GM21825 (cell line): ENCODE measurements around the gene SART3.
A peak's percentile ranks its signal among the peaks of the same experiment; 100 is the strongest.

Source experiments
- ATAC-seq: cut with Tn5 transposase; IDR thresholded peaks from one replicate; pipeline ENCODE4 v1.9.1; 2021; ENCODE audit warnings: mild to moderate bottlenecking, moderate library complexity; ENCODE audit not compliant: unreplicated experiment

SART3 gene

DNA sequence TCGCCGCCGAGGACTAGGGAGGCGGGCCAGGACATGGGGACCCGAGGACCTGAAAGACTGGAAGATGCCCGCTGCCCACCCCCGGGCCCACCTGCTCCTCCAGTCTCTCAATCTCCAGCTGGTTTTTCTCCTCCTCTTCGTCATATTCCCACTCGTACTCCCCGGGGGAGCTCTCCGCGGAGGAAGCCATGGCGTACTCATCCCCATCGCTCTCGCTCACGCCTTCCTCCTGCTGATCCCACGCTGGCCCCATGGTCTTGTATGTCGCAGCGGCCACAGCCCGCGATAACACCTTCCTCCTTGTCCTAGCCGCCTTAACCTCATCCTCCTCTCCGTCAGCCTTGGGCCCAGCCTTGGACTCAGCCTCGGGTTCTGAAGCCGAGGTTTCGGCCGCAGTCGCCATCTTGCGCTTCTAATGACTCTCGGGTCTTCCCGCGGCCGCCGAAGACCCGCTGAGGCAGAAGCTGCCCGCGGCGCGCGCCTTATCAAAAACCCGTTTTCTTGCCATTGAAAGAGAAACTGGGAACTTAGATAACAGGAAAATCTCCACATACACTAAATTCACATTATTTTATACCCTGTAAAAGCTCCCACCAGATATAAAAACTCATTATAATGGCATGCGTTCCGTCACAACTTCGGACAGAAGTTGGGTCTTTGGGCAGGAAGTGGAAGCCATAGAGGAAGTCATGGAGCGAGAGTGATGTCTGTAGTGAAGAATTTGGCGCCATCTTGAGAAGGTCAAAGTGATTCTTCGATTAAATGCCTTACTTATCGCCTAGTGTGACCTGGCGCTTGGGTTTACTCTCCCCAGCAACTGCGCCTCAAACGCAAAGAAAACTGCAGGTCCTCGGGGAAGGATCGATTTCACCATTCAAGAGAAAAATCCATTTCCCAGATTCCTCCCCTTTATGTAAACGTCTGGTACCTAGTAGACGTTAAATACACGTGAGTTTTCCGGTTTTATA lies at the start of gene SART3:
Gene SART3 (minus strand): TSS at position 422 of the 968 bp plus-strand sequence. CDS start 19 bp downstream, at position 403.
- peak; percentile 28 for ATAC-seq

DNA sequence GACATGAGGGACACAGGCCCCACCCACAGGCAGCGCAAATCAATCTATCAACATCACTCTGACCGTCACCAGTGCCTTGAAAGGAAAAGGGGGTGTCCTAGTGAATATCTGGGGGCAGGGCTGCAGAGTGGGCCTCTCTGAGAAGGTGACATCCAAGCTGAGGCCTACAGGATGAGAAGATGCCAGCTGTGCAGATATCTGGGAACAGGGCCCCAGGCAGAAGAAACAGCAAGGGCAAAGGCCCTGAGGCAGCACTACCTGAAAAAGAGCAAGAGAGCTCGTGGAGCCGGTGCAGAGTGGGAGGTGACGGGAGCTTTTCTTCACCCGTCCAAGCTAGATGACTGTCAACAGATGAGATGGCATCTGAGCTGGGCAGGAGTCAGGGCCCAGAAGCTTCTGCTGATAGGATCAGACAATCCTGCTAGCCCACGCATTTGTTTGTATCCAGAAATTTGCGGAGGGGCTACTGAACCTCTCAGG lies 49.4 kb upstream of the SART3 start:
- no peak for ATAC-seq

DNA sequence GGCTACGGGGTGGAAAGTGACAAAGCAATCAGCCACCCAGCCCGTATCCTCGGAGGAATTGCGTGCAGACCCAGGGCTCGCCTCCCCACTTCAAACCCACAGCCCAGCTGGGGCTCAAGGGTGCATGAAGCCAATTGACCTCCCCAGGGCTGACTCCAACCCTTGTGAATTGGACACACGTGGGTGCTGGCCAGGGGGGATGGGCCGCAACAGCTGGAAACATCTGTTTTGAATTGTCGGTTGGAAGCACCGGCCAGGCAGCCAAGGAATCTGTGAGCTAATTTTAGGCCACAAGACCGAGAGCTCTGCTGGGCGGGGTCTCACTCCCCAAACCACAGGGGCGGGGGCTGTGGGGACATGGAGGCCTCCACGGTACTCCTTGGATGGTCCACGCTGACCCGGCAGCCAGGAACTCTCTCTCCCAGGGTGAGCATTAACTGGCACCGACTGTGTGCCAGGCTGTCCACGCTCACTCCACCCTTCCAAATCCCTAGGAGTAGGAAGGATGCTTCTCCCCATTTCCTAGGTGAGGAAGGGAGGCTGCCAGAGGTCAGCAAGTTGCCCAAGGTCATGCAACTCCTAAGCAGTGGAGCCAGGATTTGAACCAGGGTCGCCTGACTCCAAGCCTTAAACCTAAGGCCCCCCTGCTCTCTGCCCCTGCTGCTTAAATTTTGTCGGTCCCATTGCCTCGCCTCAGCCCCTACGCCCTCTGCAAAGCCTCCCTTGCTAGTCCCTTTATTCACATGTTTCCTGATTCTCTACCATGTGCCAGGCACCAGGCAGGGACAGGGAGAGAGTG lies 48.8 kb upstream of the SART3 start:
- ATAC-seq = no peak

DNA sequence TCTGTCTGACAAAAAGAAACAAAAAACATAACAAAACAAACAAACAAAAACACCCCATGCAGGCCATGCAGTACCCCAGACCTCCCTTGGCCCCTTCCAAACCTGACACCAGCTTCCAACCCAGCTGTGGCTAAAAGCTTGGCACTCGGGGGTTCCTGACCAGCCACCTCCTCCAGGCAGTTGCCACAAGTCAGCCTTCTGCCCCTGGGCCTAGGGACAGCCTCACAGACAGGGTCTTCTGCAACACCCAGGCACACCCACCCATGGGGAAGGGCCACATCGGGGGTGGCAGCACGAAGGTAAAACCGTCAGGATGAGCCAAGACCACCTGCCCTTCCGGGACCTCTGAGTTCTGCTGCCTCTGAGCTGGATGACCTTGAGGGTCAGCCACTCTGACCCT lies 47.6 kb upstream of the SART3 start:
- no peak for ATAC-seq

GRCh38 chr12:108607981-108608600 lies 47.1 kb upstream of the SART3 start:
- ATAC-seq = no peak

GRCh38 chr12:108606492-108606891 lies 45.5 kb upstream of the SART3 start:
- no peak for ATAC-seq

GRCh38 chr12:108605690-108606406 lies 44.9 kb upstream of the SART3 start:
- no peak for ATAC-seq

- ATAC-seq = no peak
These were observed 44.2 kb upstream of the SART3 start for GRCh38 chr12:108605000-108605689.

GRCh38 chr12:108604208-108604941 lies 43.4 kb upstream of the SART3 start:
- no peak for ATAC-seq

GRCh38 chr12:108603743-108604142 lies 42.8 kb upstream of the SART3 start:
- ATAC-seq = no peak

DNA sequence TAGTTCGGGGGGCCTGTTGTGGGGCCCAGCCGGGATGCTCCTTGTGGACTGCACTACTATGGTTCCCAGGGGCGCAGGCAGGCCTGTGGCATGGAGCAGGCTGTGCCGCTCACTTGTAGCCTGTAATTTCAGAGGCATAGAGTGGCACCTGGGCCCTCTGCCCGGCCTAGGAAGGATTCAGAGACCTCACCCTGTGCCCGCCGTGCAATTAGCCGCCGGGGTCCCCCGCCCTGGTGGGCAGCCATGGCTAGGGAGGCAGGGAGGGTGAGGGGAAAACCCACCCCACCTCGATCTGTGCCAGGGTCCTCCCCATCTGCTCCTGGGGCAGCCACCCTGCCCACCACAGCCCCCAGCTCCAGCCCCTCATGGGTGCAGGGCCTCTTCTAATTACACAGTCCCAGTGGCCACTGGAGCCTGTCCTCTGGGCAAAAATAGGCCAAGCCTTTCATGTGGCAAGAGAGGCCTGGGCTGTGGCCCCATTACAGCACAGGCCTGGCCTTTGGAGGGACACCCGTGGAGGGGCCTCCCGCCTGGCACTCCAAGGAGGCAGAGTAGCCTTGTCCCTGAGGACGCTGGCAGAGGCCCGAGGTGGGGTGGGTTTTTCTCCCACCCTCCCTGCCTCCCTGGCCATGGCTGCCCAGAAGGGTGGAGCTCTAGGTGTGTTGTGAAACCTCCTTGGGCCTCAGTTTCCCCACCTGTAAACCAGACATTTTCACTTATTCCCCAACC lies 42.2 kb upstream of the SART3 start:
- ATAC-seq = no peak

DNA sequence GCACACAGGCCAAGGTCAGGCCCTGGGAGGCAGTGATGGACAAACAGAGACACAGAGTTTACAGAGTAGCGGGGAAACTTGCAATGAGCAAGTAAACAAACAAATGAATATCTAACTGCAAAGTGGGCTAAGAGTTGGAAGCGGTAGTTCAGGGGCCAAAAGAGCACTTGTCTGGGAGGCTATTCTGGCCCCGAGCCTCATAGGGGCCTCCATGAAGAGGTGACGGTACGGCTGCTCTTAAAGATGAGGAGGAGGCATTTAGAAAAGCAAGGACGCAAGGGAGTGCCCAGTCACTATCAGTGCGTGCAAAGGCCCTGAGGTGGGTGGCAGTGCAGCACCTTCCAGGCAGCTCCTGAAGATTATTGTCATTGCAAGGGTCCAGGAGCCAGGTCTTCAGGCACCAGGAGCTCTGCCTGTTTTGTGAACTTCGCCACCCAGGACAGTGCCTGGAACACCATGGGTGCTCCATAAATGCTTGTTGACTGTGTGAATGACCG lies 41.3 kb upstream of the SART3 start:
- ATAC-seq = no peak

GRCh38 chr12:108600702-108601007 lies 39.7 kb upstream of the SART3 start:
- ATAC-seq = no peak

- no peak for ATAC-seq
These were observed 39.2 kb upstream of the SART3 start for GRCh38 chr12:108599948-108600701.

DNA sequence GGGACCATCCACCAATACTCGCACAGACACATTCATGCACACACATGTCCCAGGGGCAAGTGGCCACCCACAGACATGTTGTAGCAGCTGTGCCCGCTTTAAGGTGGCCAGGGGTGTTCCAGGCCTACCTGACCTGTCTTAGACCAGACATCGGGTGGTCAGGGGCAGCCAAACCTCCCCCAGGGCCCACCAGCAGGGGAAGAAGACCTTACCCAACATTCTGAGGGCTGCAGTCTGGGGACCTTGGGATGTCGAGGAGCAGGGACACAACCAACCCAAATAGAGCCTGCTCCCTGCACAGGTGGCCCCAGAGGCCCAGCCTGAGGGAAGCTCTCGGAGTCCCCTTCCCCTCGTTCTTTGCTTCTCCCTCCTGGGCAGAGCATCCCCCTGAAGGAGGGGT lies 38.6 kb upstream of the SART3 start:
- no peak for ATAC-seq

GRCh38 chr12:108598553-108599250 lies 37.7 kb upstream of the SART3 start:
- no peak for ATAC-seq
